Activated CD8-positive, alpha-beta memory T cell treated with anti-CD3 and anti-CD28 coated beads, Interleukin-2, amount 50 U/mL, for 1 hour (primary cell): ENCODE data around the gene ZNF839.
"Not testable (repeated sequence)": the region's sequence is repeated elsewhere in the genome, so short reads cannot be mapped to it uniquely, and the experiment has no call there.

Experiments used
- DNase-seq: peaks from one replicate; pipeline ENCODE4 v3.0.0-alpha.2; 2020; ENCODE audit errors: extremely low read depth

Gene ZNF839

GRCh38 chr14:102319351-102320032 lies at the start of gene ZNF839:
ZNF839 (plus strand) TSS chr14:102319746; CDS start chr14:102319766, 20 bp downstream.
- peak; percentile 82 for DNase-seq

GRCh38 chr14:102272392-102272791 lies 47.2 kb upstream of the ZNF839 start:
- DNase-seq: no peak

GRCh38 chr14:102275866-102276265 lies 43.7 kb upstream of the ZNF839 start:
- no peak for DNase-seq

- no peak for DNase-seq
Observed at GRCh38 chr14:102277874-102278630, 41.5 kb upstream of the ZNF839 start.

GRCh38 chr14:102278631-102278935 lies 41.0 kb upstream of the ZNF839 start:
- DNase-seq: no peak

- no peak for DNase-seq
Observed at GRCh38 chr14:102279282-102279681, 40.3 kb upstream of the ZNF839 start.

- DNase-seq: no peak
Observed at GRCh38 chr14:102279688-102280348, 39.7 kb upstream of the ZNF839 start.

- DNase-seq: no peak
Observed at GRCh38 chr14:102280376-102280962, 39.1 kb upstream of the ZNF839 start.

- no peak for DNase-seq
Observed at GRCh38 chr14:102282751-102283465, 36.6 kb upstream of the ZNF839 start.

GRCh38 chr14:102283631-102284129 lies 35.9 kb upstream of the ZNF839 start:
- no peak for DNase-seq

- no peak for DNase-seq
Observed at GRCh38 chr14:102285106-102285505, 34.4 kb upstream of the ZNF839 start.

GRCh38 chr14:102288139-102288538 lies 31.4 kb upstream of the ZNF839 start:
- no peak for DNase-seq

- DNase-seq: no peak
Observed at GRCh38 chr14:102292441-102292840, 27.1 kb upstream of the ZNF839 start.

GRCh38 chr14:102293781-102294180 lies 25.8 kb upstream of the ZNF839 start:
- no peak for DNase-seq

GRCh38 chr14:102295270-102295669 lies 24.3 kb upstream of the ZNF839 start:
- DNase-seq: no peak

- no peak for DNase-seq
Observed at GRCh38 chr14:102297436-102298170, 21.9 kb upstream of the ZNF839 start.

- not testable (repeated sequence) for DNase-seq
Observed at GRCh38 chr14:102298303-102299070, 21.1 kb upstream of the ZNF839 start.

GRCh38 chr14:102303664-102304063 lies 15.9 kb upstream of the ZNF839 start:
- no peak for DNase-seq

GRCh38 chr14:102304611-102305506 lies 14.7 kb upstream of the ZNF839 start, which contains the start of gene MOK:
MOK (minus strand) TSS chr14:102305164; CDS start chr14:102304968, 196 bp downstream.
- peak; percentile 85 for DNase-seq
